Heart right ventricle (tissue), 16 donors: ENCODE results near the gene KCNT1. TPM values are rescaled to one million over a fixed set of nuclear protein-coding genes. Genes with fewer than 3 reads are reported as not detected.

Experiments used
- ATAC-seq, 8 donors: fragments of 200-7000 bp; cut with Tn5 transposase; one replicate each; pipeline ENCODE4 v1.9.1; 2020; ENCODE audit warnings: mild to moderate bottlenecking in 8 of 8, moderate library complexity in 8 of 8, moderate number of reproducible peaks in 1 of 8
- DNase-seq, 2 donors: peaks; one replicate each; pipeline ENCODE4 v3.0.0-alpha.2; 2020
- H3K27ac ChIP-seq, 10 donors: fragments of 200-600 bp; sonication (generic) in 2 of 10; one replicate each; pipeline versions ENCODE4 v1.5.0 to v1.8.0; 2020 to 2022; ENCODE audit warnings: mild to moderate bottlenecking in 3 of 10
- H3K27me3 ChIP-seq, 7 donors: fragments of 200-600 bp; one replicate each; pipeline ENCODE4 v1.8.0; 2021 to 2022; ENCODE audit warnings: mild to moderate bottlenecking in 2 of 7
- H3K36me3 ChIP-seq, 9 donors: fragments of 200-600 bp; sonication (generic) in 1 of 9; one replicate each; pipeline versions ENCODE4 v1.5.0 to v1.8.0; 2020 to 2022; ENCODE audit warnings: mild to moderate bottlenecking in 2 of 9
- H3K4me1 ChIP-seq, 9 donors: fragments of 200-600 bp; sonication (generic) in 1 of 9; one replicate each; pipeline versions ENCODE4 v1.5.0 to v1.8.0; 2020 to 2022; ENCODE audit warnings: mild to moderate bottlenecking in 4 of 9
- H3K4me3 ChIP-seq, 10 donors: fragments of 200-600 bp; sonication (generic) in 2 of 10; one replicate each; pipeline versions ENCODE4 v1.5.0 to v1.8.0; 2020 to 2022; ENCODE audit warnings: mild to moderate bottlenecking in 7 of 10, moderate library complexity in 2 of 10
- H3K9me3 ChIP-seq, 11 donors: fragments of 200-600 bp in 10 of 11; sonication (generic) in 2 of 11; one replicate each; pipeline versions ENCODE4 v1.5.0 to v1.8.0; 2013 to 2022; ENCODE audit warnings: mild to moderate bottlenecking in 2 of 11, control low read depth in 1 of 11, moderate library complexity in 1 of 11
- WGBS, 2 donors: extraction: QIAGEN DNeasy Blood & Tissue Kit; methylation state at CpG; one replicate each; pipeline ENCODE4 v1.1.7; 2013; ENCODE audit warnings: inconsistent platforms in 1 of 2; 5-methylcytosine and 5-hydroxymethylcytosine counted together
- intact Hi-C, 10 donors: fragments of 100-400 bp; cut with DNase I; formaldehyde crosslinking; loops; one replicate each; pipeline versions ENCODE4 v1.11.1 to v1.14.2; 2022
- polyA plus RNA-seq, 2 donors: library from polyadenylated mRNA; stranded (reverse); fragments of 200-250 nt; gene quantifications; one replicate each; pipeline ENCODE4 v1.2.3, GENCODE V29; 2013
- total RNA-seq, 10 donors: library from RNA; stranded (reverse); fragmentation: NEBNext Ultra II Directional in 3 of 10; extraction: Animal tissue kit (Norgen Biotek cat#: 25700) in 3 of 10; gene quantifications; one replicate each; pipeline versions ENCODE4 v1.2.1 to v1.2.4, GENCODE V29; 2021 to 2023
- TF ChIP-seq, protein P1 (sequence below), 9 donors: fragments of 200-600 bp; sonication (generic) in 2 of 9; IDR thresholded peaks; one replicate each; pipeline versions ENCODE4 v1.5.0 to v1.8.0; 2021 to 2022; ENCODE audit warnings: antibody characterized with exemption in 9 of 9, mild to moderate bottlenecking in 5 of 9, moderate library complexity in 1 of 9
- donor health status: Arrhythmogenic right ventricular cardiomyopathy.
- donor health status: ischemic (EF 13 %, LVEDD 7.1; RV severe dilation, severe dysfunction).
- donor health status: healthy with polysubstance abuse.
- donor health status: DM: no; HTN: yes; CAD: no.
- donor health status: DM: no; HTN: no; CAD: no.
- donor health status: ischemic (EF 25% LVEDD 6.9; RV normal size, moderate dysfunction).
- donor health status: ischemic (EF 25% LVEDD 5.7; RV mildly dilated, moderate dysfunction).
- donor health status: healthy.
- donor health status: DM: yes; HTN: yes; CAD: no.
- donor health status: Ischemic cardiomyopathy.
- donor health status: ischemic (EF 35%, LVEDD 5.7; RV mildly dilated, moderate dysfunction).
- donor health status: nonischemic (EF 11% LVEDD 7.7; RV severe dilation, severe dysfunction).
- donor health status: DM: yes; HTN: yes; CAD: no.
- donor health status: PGD.
- donor health status: ischemic (EF 29% LVEDD 5.4; RV normal size, mild dysfunction).
- donor health status: nonischemic (EF 23%, LVEDD 6.1; RV moderate dilation, normal function).

Gene KCNT1
- total and polyA plus RNA-seq, 12 donors = 0.14 to 14.1 (median 4.2) TPM

DNA sequence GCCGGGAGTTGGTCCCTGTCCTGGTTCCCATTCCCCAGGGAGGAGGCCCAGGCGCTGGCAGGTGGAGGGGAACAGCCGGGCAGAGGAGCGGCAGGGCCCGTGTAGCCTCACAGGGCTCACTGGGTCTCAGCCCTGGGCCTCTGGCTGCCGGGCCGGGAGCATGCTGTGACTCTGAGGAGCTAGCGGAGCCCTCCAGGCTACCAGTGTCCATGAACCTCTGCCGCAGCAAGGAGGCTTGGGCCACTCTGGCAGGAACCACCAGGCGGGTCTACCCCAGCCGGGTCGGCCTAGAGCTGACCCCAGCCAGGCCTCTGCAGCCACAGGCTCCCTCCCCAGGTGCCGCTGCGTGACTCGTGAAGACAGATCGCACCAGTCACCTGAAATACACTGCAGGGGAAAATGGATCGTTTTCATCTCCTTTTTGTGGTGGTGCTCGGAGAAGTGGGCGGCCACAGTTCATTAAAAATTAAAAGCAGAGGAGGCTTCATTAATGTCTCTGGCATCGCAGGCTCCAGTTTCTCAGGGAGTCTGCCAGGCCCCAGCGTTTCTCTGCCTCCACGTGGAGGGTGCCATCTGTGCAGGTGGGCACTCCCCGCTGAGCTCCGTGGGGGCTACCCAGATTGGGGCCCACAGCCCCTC is 43.8 kb downstream of the KCNT1 start:
- DNase-seq (no peak), ATAC-seq (no peak)
- no peak overlapping the region for H3K4me3 ChIP-seq
- H3K36me3 ChIP-seq = no peaks in the 10 kb centered on the region
- TF ChIP-seq, protein P1, sequence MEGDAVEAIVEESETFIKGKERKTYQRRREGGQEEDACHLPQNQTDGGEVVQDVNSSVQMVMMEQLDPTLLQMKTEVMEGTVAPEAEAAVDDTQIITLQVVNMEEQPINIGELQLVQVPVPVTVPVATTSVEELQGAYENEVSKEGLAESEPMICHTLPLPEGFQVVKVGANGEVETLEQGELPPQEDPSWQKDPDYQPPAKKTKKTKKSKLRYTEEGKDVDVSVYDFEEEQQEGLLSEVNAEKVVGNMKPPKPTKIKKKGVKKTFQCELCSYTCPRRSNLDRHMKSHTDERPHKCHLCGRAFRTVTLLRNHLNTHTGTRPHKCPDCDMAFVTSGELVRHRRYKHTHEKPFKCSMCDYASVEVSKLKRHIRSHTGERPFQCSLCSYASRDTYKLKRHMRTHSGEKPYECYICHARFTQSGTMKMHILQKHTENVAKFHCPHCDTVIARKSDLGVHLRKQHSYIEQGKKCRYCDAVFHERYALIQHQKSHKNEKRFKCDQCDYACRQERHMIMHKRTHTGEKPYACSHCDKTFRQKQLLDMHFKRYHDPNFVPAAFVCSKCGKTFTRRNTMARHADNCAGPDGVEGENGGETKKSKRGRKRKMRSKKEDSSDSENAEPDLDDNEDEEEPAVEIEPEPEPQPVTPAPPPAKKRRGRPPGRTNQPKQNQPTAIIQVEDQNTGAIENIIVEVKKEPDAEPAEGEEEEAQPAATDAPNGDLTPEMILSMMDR (IDR thresholded peaks at IDR 0.05) = no peak
- H3K27me3 ChIP-seq = peaks cover 0 to 26% (median 7%) of the 10 kb centered on the region in 7 donors
- peaks cover 0 to 16% (median 6%) of the 10 kb centered on the region in 9 donors for H3K4me1 ChIP-seq
- no peaks in the 10 kb centered on the region for H3K9me3 ChIP-seq
- no peak overlapping the region for H3K27ac ChIP-seq
- intact Hi-C loops = no loop called here
- 85 to 87% methylated on average over 24 of the region's 24 CpGs for WGBS, 2 donors

DNA sequence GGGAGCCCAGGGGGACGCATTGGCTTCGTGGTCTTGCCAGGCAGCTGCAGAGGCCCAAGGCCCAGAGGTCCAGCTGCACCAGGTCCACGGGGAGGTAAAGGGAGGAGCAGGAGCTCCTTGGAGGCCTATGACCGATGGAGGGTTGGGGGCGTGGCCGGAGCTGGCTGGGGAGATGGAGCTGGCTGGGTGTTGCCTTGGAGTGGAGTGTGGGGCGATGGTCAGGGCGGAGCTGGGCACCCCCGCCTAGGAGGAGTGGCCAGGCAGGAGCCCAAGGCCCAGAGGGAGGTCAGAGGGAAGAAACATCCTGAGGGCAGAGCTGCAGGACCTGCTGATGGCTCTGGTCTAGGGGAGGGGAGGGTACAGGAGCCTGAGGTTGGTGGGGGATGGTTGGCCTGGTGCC is 44.6 kb downstream of the KCNT1 start:
- no peaks in the 10 kb centered on the region for H3K9me3 ChIP-seq
- H3K4me1 ChIP-seq = peaks cover 0 to 16% (median 6%) of the 10 kb centered on the region in 9 donors
- WGBS, 2 donors = 69 to 77% methylated on average over 9 of the region's 9 CpGs
- intact Hi-C loops = no loop called here
- TF ChIP-seq, protein P1 (IDR thresholded peaks at IDR 0.05) = no peak
- DNase-seq (no peak), ATAC-seq (no peak)
- H3K4me3 ChIP-seq = no peak overlapping the region
- no peaks in the 10 kb centered on the region for H3K36me3 ChIP-seq
- H3K27ac ChIP-seq = no peak overlapping the region
- H3K27me3 ChIP-seq = peaks cover 0 to 24% (median 8%) of the 10 kb centered on the region in 7 donors

GRCh38 chr9:135747311-135747710 is 45.3 kb downstream of the KCNT1 start:
- no peak for DNase-seq
- Histone ChIP-seq H3K9me3 (no peaks in the 10 kb centered on the region), H3K4me1 (peaks cover 0 to 16% (median 6%) of the 10 kb centered on the region in 9 donors), H3K27ac (no peak overlapping the region), H3K27me3 (peaks cover 0 to 24% (median 8%) of the 10 kb centered on the region in 7 donors), H3K36me3 (no peaks in the 10 kb centered on the region), H3K4me3 (no peak overlapping the region)
- intact Hi-C loops = no loop called here
- 65 to 80% methylated on average over 13 of the region's 13 CpGs for WGBS, 2 donors
- TF ChIP-seq, protein P1 (IDR thresholded peaks at IDR 0.05) = no peak
- no peak for ATAC-seq

- H3K27me3 ChIP-seq = peaks cover 0 to 18% (median 8%) of the 10 kb centered on the region in 7 donors
- no peak for ATAC-seq
Measured at GRCh38 chr9:135748676-135749075, 46.7 kb downstream of the KCNT1 start.

More at GRCh38 chr9:135748676-135749075, 46.7 kb downstream of the KCNT1 start:
- 70 to 79% methylated on average over 16 of the region's 16 CpGs for WGBS, 2 donors
- Histone ChIP-seq H3K9me3 (no peaks in the 10 kb centered on the region), H3K4me1 (peaks cover 0 to 11% (median 6%) of the 10 kb centered on the region in 9 donors), H3K27ac (no peak overlapping the region), H3K36me3 (no peaks in the 10 kb centered on the region), H3K4me3 (no peak overlapping the region)
- intact Hi-C loops = no loop called here
- TF ChIP-seq, protein P1 (IDR thresholded peaks at IDR 0.05) = no peak
- DNase-seq = no peak
